Neutrophil (primary cell): ENCODE results near the gene GDI2.

Experiments used
- H3K27ac ChIP-seq: fragments of 200-600 bp; sonication (generic); 2 replicates; pipeline ENCODE4 v1.5.1; 2016; ENCODE audit warnings: mild to moderate bottlenecking, moderate library complexity
- H3K27me3 ChIP-seq: fragments of 200-600 bp; sonication (generic); 2 replicates; pipeline ENCODE4 v1.6.0; 2016; ENCODE audit warnings: mild to moderate bottlenecking
- H3K36me3 ChIP-seq: fragments of 200-600 bp; sonication (generic); 2 replicates; pipeline ENCODE4 v1.5.1; 2017
- H3K4me1 ChIP-seq, 2 experiments: fragments of 200-600 bp in 1 of 2; sonication (generic) in 1 of 2; 1 replicate in 1 of 2; 2 replicates in 1 of 2; pipeline versions ENCODE4 v1.5.1 to v1.6.1; 2013 to 2016; ENCODE audit warnings: low read depth in 1 of 2, low read length in 1 of 2, mild to moderate bottlenecking in 1 of 2, moderate library complexity in 1 of 2; ENCODE audit not compliant: control insufficient read depth in 1 of 2, insufficient read depth in 1 of 2
- H3K4me3 ChIP-seq, 2 experiments: fragments of 200-600 bp in 1 of 2; sonication (generic) in 1 of 2; 1 replicate in 1 of 2; 2 replicates in 1 of 2; pipeline ENCODE4 v1.5.1; 2013 to 2016; ENCODE audit warnings: low read depth in 1 of 2, low read length in 1 of 2, mild to moderate bottlenecking in 1 of 2, moderate library complexity in 1 of 2
- H3K9me3 ChIP-seq: fragments of 200-600 bp; sonication (generic); 2 replicates; pipeline ENCODE4 v1.5.1; 2016
- TF ChIP-seq, protein P1 (sequence below): fragments of 200-600 bp; sonication (generic); IDR thresholded peaks from 2 replicates; pipeline ENCODE4 v1.5.1; 2016; ENCODE audit warnings: antibody characterized with exemption

GDI2 gene

DNA sequence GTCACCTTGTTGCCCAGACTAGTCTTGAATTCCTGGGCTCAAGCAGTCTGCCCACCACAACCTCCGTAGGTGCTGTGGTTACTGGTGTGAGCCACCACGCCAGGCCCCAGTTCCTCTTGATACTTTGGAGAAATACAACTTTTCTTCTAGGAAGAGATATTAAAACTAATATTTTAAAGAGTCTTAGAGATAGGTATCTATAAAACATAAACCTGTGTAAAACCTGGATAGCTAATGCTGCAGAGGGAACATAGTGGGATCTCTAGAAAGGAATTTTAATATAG lies 4.8 kb upstream of the GDI2 start:
- TF ChIP-seq, protein P1, sequence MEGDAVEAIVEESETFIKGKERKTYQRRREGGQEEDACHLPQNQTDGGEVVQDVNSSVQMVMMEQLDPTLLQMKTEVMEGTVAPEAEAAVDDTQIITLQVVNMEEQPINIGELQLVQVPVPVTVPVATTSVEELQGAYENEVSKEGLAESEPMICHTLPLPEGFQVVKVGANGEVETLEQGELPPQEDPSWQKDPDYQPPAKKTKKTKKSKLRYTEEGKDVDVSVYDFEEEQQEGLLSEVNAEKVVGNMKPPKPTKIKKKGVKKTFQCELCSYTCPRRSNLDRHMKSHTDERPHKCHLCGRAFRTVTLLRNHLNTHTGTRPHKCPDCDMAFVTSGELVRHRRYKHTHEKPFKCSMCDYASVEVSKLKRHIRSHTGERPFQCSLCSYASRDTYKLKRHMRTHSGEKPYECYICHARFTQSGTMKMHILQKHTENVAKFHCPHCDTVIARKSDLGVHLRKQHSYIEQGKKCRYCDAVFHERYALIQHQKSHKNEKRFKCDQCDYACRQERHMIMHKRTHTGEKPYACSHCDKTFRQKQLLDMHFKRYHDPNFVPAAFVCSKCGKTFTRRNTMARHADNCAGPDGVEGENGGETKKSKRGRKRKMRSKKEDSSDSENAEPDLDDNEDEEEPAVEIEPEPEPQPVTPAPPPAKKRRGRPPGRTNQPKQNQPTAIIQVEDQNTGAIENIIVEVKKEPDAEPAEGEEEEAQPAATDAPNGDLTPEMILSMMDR, result no peak
- Histone ChIP-seq H3K27me3 (no peaks in the 10 kb centered on the region), H3K4me3 (no peak overlapping the region), H3K4me1 (peaks cover 11 to 12% of the 10 kb centered on the region in 2 experiments), H3K9me3 (no peaks in the 10 kb centered on the region), H3K27ac (no peak overlapping the region), H3K36me3 (no peaks in the 10 kb centered on the region)

DNA sequence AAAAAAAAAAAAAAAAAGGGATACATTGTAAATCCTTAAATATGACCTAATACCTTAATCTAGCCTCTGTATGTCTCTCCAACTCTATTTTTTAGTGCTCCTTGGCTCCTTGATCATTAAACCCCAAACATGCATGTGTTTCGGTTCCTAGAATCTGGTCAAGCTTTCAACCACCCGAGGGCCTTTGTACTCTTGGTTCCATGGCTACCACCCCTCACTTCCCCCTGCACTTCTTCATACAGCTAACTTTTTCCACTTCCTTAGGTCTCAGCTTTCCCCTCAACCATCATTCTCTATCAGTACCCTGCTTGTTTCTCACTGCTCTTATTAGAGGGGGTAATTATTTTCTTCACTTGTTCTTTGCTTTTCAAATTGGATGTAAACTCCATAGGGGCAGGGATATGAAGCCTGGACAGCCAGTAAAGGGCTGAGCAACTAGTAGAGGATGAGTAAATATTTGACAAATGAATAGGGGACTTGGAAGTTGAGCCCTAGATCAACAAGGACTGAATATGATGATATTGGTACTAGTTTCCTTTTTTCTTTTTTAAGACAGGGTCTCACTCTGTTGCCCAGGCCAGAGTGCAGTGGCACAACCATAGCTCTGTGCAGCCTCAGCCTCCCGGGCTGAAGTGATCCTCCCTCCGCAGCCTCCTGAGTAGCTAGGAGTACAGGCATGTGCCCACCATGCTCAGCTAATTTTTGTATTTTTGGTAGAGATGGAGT lies 4.3 kb upstream of the GDI2 start:
- Histone ChIP-seq H3K27ac (no peak overlapping the region), H3K9me3 (no peaks in the 10 kb centered on the region), H3K4me1 (peaks cover 12% of the 10 kb centered on the region in 2 experiments), H3K36me3 (no peaks in the 10 kb centered on the region), H3K27me3 (no peaks in the 10 kb centered on the region), H3K4me3 (no peak overlapping the region)
- TF ChIP-seq, protein P1, result no peak

DNA sequence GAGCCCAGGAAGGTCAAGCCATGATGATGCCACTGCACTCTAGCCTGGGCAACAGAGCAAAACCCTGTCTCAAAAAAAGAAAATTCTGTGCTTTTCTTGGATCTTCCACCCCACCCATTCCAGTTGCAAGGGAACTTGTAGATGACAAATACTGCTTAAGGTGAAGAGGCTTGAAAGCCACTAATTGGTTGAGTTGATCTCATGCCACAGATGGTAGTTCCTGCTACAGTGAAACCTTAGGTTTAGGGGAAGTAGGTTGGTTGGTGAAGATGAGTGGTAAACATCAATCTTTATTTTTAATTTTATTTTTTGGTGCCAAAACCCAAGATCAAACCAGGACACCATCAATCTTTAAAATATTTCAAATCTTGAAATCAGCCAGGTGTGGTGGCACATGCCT lies 2.9 kb upstream of the GDI2 start:
- Histone ChIP-seq H3K4me3 (no peak overlapping the region), H3K4me1 (peaks cover 25% of the 10 kb centered on the region in 2 experiments), H3K27ac (no peak overlapping the region), H3K9me3 (no peaks in the 10 kb centered on the region), H3K27me3 (no peaks in the 10 kb centered on the region), H3K36me3 (no peaks in the 10 kb centered on the region)
- TF ChIP-seq, protein P1, result no peak

DNA sequence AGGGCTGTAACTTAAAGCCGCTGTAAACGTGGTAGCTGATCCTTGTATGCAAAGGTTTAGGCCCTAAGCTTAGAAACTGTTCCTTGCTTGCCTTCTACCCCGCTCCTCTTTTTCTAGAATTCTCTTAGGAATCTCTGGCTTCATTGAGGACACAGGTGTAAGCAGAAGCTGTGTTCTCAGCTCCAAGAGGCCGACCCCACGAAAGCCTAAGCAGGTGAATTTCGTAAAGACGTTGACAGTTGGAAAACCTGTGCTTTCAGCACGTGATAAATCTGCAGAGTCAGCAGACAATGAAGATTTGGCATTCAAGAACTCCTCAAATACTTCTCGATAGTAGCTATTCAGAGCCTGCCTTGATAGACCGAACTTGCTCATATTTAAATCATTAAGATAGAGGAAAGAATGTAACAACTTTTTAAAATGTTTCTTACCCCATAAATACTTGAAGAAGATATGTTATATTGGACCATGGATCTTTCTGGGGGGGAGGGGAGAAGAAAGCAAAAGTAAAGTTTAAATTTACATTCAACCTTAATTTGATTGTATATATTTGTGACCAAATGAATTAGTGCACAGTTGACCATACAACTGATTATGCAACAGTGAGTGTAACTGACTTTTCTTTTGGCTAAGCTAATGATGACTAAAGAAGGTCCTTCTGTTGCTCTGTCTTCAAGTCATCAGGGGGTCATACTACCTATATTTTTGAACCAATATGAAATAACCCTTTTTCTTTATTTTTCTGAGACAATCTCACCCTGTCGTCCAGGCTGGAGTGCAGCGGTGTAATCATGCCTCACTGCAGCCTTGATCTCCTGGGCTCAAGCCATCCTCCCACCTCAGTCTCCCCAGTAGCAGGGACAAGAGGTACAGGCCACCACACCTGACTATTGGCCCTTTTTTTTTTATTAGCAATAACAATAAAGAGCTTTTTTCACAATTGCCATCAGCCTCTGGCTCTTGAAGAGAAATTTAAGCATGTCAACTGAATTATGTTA lies 1.2 kb upstream of the GDI2 start:
- TF ChIP-seq, protein P1, result no peak
- Histone ChIP-seq H3K36me3 (no peaks in the 10 kb centered on the region), H3K4me1 (peaks cover 42 to 43% of the 10 kb centered on the region in 2 experiments), H3K9me3 (no peaks in the 10 kb centered on the region), H3K4me3 (peak overlapping the region; percentile 98 to 100), H3K27ac (peak overlapping the region; percentile 98), H3K27me3 (no peaks in the 10 kb centered on the region)

DNA sequence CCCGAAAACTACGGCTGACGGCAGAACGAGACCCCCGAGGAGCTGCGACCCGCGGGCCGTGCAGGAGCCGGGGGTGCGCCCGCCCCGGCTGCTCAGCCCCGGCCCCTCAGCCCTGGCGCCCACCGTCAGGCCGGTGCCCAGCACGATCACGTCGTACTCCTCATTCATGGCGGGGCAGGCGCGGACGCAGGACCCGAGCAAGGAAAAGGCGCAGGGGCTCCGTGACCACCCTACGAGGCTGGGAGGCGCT lies 218 bp downstream of the GDI2 start:
- peaks cover 4% of the 10 kb centered on the region for H3K36me3 ChIP-seq
- H3K27ac ChIP-seq, result peak overlapping the region; percentile 98
- peak overlapping the region; percentile 98 to 100 for H3K4me3 ChIP-seq
- no peaks in the 10 kb centered on the region for H3K27me3 ChIP-seq
- no peaks in the 10 kb centered on the region for H3K9me3 ChIP-seq
- TF ChIP-seq, protein P1, result no peak
- H3K4me1 ChIP-seq, result peaks cover 45 to 46% of the 10 kb centered on the region in 2 experiments
